ENCODE data around the gene IAPP. TPM values are rescaled to one million over a fixed set of nuclear protein-coding genes. Genes with fewer than 3 reads are reported as not detected.

IAPP gene
- not detected in 2 replicates for total RNA-seq

DNA sequence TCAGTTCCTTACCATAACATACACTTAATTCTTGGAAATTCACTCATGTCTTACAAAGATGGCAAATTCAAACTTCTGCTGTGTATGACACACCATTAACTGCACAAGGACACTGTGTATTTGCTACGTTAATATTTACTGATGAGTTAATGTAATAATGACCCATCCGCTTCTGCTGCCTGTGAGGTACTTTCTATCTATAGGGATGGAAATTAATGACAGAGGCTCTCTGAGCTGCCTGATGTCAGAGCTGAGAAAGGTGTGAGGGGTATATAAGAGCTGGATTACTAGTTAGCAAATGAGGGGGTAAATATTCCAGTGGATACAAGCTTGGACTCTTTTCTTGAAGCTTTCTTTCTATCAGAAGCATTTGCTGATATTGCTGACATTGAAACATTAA, at the start of gene IAPP:
Gene IAPP (plus strand): TSS at position 301 of the 400 bp plus-strand sequence. CDS start 450 bp downstream, outside the sequence.

DNA sequence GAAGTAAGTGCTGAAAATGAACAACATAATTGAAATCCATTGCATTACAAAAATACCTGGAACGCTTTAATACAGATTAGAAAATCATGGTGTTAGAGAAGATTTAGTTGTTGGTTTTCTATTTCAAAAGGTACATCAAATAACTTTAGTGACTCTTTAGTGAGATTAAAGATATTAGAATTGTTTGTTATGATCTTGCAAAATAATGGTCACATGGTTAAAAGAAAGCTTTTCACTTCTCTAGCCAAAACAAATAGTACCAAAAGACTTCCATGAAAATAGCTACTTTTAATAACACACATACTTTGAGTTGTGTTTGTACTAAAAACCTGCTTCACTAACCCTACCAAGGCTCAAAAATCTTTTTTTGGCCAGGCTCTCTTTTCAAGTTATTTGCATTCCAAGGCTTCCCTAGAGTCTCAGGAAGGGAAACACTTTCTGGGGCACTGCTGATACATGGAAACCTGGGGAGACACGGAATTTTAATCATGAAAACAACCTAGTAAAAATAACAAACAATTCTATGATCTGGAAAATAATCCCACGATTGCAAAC, 37.9 kb upstream of the IAPP start, which contains the start of gene SLCO1A2:
Gene SLCO1A2 (minus strand): TSS at position 147 of the 555 bp plus-strand sequence. CDS start 270 bp downstream, outside the sequence.

Other genes starting within 250 kb of the IAPP start
- not detected in 2 replicates for gene SLCO1B1, start 241.7 kb upstream of the IAPP start, total RNA-seq
- not detected in 2 replicates for gene SLCO1A2, start 38.0 kb upstream of the IAPP start, total RNA-seq
- 9.2 and 24.2 TPM in 2 replicates for gene PYROXD1, start 64.8 kb downstream of the IAPP start, total RNA-seq
- gene RECQL, start 128.7 kb downstream of the IAPP start, total RNA-seq = 95.6 and 161 TPM in 2 replicates
- 106 and 114 TPM in 2 replicates for gene GOLT1B, start 128.9 kb downstream of the IAPP start, total RNA-seq
- gene SPX, start 153.4 kb downstream of the IAPP start, total RNA-seq = 0.89 and 1.9 TPM in 2 replicates
- not detected in 2 replicates for gene GYS2, start 231.9 kb downstream of the IAPP start, total RNA-seq